Measurements from ENCODE around the gene ICAM3.
"Not testable (repeated sequence)": the region's sequence is repeated elsewhere in the genome, so short reads cannot be mapped to it uniquely, and the experiment has no call there.

The ICAM3 gene

GRCh38 chr19:10352764-10353671 is 13.6 kb upstream of the ICAM3 start:
- no peak for DNase-seq (ENCODE audit: low read depth in 2 of 2)

DNA sequence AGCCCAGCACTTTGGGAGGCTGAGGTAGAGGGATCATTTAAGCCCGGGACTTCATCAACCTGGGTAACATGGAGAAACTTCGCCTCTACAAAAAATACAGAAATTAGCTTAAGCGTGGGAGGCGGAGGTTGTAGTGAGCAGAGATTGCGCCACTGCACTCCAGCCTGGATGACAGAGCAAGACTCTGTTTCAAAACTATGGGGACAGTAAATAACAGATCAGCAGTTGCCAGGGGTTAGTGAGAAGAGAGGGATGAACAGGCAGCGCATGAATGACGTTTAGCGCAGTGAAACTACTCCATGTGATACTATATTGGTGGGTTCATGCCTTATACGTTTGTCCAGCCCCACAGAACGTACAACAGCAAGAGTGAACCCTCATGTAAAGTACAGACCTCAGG is 7.1 kb upstream of the ICAM3 start:
- no peak for DNase-seq (ENCODE audit: low read depth in 2 of 2)

- no peak for DNase-seq (ENCODE audit: low read depth in 2 of 2)
Observed at GRCh38 chr19:10344780-10345179, 5.4 kb upstream of the ICAM3 start.

- no peak for DNase-seq (ENCODE audit: low read depth in 2 of 2)
Observed at GRCh38 chr19:10343495-10343894, 4.1 kb upstream of the ICAM3 start.

DNA sequence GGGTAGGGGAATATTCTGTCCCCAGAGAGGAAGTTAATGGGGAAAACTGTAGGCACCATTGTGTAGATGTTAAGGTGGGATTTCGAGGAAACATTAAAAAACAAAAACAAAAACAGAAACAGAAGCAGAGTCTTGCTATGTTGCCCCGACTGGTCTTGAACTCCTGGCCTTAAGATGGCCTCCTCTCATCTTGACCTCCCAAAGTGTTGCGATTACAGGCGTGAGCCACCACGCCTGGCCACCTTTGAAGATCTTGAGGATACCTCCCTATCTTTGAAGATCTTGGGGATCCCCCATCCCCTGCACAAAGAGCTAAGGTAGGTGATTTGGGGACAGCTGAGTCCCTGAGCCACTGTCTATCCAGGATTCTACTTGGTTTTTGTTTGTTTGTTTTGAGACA is 553 bp upstream of the ICAM3 start:
- no peak for DNase-seq (ENCODE audit: low read depth in 2 of 2)

DNA sequence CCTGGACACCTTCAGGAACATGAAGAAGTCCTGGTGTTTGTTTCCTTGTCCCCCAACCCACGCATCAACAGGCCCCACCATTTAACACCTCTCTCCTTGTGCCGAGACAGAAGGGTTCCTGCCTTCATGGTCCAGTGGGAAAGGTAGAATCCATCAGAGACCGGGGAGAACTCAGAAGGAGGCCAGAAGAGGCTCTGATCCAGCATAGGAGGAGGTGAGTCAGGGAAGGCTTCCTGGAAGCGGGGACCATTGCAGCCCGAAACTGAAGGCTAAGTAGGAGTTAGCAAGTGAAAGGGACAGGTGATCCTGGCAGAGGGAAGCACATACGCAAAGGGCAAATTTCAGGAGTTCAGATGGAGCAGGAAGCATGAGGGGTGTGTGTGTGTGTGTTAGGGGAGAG is 484 bp downstream of the ICAM3 start:
- no peak for DNase-seq (ENCODE audit: low read depth in 2 of 2)

GRCh38 chr19:10336725-10337124 is 2.7 kb downstream of the ICAM3 start:
- DNase-seq (ENCODE audit: low read depth in 2 of 2) = not testable (repeated sequence)

DNA sequence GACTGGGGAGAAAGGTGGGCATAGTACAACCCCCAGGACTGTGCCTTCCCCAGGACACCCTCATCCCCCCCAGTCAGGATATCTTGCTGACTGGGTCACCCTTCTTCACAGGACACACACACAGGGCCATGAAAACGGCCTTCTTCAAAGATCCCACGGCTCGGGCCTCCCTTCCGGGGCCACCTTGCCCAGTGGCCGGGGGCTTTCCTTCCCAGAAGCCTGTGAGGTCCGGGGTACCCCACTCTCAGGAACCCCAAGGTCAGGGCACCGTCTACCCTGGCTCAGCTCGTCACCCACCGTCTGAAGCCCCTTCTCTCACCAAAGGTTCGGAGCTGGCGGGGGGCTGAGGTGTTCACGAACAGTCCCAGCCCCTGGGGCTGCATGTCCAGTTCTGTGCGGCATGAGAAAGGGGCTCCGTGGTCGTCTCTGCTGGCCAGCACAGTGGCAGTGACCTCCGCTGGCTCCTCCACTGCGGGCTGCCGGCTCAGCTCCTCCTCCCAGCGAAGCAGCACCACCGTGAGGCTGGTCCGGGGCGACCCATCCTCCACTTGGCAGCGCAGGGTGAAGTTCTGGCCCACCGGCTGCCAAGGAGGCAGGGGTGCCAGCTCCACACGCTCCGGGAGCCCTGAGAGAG is 4.0 kb downstream of the ICAM3 start:
- no peak for DNase-seq (ENCODE audit: low read depth in 2 of 2)

- DNase-seq (ENCODE audit: low read depth in 2 of 2) = no peak
Observed at GRCh38 chr19:10334588-10335351, 4.7 kb downstream of the ICAM3 start.

DNA sequence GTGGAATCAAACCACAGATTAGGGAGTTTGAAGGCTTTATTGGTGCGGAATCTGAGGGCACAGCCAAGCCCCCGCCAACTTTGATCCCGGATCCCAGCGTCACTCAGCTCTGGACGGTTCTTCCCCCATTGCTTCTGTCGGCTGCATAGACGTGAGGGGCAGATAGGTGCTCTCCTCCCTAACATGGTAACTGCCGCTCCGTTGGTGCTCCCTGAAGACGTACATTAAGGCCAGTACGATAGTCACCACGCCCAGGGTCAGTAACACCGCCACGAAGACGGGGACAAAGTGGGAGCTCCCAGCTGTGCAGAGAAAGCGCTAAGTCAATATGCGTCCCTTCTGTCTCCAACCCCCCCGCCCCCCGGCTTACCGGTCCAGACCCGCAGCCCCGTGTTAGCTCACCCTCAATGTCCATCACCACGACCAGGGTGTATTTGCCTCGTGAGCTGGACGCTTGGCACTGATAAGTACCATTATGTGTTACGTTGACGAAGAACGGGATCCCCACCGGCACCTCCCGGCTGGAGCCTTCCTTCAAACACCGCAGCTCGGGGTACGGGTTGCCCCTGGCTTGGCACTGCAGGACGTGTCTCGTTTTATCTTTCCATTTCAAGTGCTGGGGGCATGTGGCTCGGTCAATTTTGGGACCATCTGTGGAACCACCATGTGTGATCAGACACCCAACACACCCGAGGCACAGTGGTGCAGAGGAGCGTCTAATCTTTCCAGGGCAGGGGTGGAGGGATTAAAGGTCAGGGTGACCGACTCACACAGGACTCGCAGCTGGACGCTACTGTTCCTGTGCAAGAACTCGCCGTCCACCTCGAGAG is 5.5 kb downstream of the ICAM3 start:
- no peak for DNase-seq (ENCODE audit: low read depth in 2 of 2)

DNA sequence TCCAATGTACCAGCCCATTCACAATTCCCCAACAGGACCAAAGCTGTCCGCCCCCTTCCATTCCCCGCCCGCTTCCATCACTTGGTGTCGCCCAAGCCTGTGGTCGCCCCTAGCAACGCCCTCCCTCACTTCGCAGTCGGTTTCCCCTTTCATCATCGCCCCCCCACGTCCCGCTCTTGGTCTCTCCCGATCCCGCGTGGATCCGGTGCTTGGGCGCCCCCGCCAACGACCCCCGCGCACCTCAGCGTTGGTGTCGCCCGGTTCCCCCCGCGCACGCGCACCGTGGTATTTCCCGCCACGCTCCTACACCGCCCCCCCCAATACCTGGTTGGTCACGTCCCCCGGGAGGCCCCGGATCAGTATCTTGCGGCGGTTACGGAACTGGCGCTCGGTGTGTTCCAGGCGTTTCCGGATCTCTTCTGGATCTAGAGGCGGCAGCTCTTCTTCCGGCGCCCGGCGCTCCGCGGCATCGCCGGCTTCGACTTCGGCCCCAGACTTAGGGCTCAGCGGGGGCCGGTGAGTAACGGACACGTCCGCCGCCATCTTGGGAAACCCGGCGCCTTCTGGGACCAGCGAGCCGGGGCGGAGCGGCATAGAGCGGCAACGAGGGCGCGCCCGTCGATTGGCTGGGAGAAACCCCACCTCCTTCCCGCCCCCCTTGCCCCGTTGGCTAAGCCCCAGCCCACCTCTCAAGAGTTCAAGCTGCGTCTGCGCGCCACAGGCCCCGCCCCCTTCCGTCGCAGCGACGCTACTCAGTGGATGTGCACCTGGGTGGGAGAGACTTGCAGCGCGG is 6.3 kb downstream of the ICAM3 start, which contains the start of gene RAVER1:
Gene RAVER1 (minus strand): TSS at position 565 of the 793 bp plus-strand sequence. CDS start 22 bp downstream, at position 543.
- peak; percentile 96 for DNase-seq (ENCODE audit: low read depth in 2 of 2)

DNA sequence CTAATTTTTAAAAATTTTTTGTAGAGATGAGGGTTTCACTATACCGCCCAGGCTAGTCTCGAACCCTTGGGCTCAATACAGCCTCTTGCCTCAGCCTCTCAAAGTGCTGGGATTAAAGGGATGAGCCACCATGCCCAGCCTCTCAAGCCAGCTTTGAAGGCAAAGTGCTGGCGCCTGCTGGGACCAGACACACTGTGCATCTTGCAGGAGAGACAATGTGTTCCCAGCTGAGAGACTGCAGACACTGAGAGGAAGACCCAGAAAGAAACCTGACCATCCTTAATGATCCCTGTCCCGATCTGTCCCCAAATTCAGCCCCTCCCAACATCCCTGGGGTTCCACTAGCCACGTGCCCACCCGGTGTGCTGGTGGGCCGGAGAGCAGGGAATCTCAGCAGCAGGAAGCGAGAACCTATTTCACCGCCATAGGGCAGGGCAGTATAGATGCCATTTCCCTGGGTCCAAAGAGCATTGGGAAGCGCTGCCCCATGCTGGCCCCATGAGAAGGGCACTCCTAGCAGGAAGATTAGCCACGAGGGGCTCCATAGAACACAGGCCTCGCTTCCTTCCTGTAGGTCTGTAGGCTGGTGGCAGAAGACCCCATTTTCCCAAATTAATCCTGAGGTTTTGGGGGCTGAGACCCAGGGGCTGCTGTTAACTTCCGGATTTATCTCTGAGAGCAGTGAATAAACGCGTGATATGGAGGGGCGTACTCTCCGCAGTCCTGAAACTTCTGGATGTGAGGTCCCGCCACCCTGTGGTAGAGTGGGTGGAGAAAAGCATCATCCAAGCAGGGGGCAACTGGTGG is 7.1 kb downstream of the ICAM3 start:
- DNase-seq (ENCODE audit: low read depth in 2 of 2) = no peak

DNA sequence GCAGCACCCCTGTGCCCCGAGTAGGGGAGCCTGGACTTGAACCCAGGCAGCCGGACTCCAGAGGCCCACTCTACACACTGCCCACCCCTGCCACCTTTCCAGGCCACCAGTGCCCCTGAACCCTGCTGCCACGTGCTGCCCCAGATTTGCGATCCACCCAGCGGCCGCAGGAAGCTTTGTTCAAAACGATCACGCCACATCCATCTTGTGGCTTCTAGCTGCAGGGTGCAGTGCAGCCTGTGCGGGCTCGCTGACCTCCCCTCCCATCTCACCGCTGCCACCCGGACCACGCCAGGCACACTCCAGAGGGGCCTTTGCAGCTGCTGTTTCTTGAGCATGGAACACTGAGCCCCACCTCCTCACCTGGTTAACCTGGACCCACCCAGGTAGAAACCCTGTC is 9.9 kb downstream of the ICAM3 start:
- no peak for DNase-seq (ENCODE audit: low read depth in 2 of 2)

- DNase-seq (ENCODE audit: low read depth in 2 of 2) = no peak
Observed at GRCh38 chr19:10328558-10329429, 10.6 kb downstream of the ICAM3 start.

DNA sequence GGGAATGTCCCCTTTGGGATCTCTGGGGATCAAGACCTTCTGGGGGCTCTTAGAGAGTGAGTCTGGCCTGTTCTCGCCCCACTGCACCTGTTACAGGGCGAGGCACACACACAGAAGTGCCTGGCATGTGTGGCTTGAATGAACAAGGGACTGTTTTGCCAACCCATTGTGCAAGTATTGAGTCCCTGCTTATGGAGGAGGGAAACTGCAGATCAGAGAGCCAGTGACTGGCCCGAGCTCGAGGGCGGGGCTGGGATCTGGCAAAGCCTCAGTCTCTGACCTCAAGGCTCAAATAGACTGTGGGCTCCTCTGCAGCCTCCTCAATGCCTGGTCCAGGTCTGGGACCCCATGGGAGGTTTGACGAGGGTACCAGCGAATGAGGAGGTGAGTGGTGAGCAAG is 11.6 kb downstream of the ICAM3 start:
- DNase-seq (ENCODE audit: low read depth in 2 of 2) = no peak

DNA sequence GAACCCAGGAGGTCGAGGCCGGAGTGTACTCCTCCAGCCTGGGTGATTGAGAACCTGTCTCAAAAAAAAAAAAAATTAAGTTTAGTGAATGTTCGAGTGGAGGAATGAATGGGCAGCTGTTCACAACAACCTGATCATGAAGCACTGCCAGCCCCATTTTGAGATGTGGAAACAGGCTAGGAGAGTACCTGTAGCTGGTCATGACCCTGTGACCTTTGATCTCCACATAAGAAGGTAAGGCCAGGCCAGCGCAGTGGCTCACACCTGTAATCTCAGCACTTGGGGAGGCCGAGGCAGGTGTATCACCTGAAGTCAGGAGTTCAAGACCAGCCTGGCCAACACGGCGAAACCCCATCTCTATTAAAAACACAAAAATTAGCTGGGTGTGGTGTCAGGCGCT is 13.7 kb downstream of the ICAM3 start:
- no peak for DNase-seq (ENCODE audit: low read depth in 2 of 2)

GRCh38 chr19:10321874-10322835 is 17.3 kb downstream of the ICAM3 start:
- DNase-seq (ENCODE audit: low read depth in 2 of 2) = no peak

DNA sequence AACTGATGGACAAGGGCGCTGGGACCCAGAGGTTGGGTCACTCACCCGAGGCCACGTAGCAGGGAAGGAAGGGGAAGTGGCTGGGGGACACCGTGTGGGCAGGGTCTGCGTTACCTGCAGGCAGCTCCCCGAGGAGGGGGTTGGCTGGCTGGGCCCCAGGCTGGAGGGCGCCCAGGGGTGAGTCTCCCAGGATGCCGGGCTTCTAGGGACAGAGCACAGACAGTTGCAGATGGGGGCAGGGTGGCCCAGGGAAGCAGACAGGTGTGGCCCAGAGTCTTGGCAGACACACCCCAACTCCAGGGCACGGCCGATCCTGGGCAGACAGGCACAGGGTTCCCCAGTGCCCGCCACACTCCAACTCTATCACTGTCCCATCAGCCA is 18.0 kb downstream of the ICAM3 start:
- DNase-seq (ENCODE audit: low read depth in 2 of 2) = no peak
